ENCODE results near the gene ANXA9.

Gene ANXA9

GRCh38 chr1:151007853-151008243, 25.8 kb downstream of the ANXA9 start:
- TF ChIP-seq TSHZ2 (CRISPR knock-in tag; IDR thresholded peaks at IDR 0.05) (no peak), ESRRG (CRISPR knock-in tag; IDR thresholded peaks at IDR 0.05) (no peak), GLIS3 (CRISPR knock-in tag; IDR thresholded peaks at IDR 0.05) (no peak), ZNF8 (CRISPR knock-in tag; IDR thresholded peaks at IDR 0.05) (no peak), CSDC2 (CRISPR knock-in tag; IDR thresholded peaks at IDR 0.05) (no peak), RARB (CRISPR knock-in tag; IDR thresholded peaks at IDR 0.05) (no peak), CREB5 (CRISPR knock-in tag; IDR thresholded peaks at IDR 0.05; ENCODE audit: low read depth) (no peak), CSRNP3 (CRISPR knock-in tag; IDR thresholded peaks at IDR 0.05) (no peak), ARNTL (CRISPR knock-in tag; IDR thresholded peaks at IDR 0.05; ENCODE audit: borderline replicate concordance, low read depth) (no peak), ZC3H10 (CRISPR knock-in tag; IDR thresholded peaks at IDR 0.05) (no peak), TCF4 (CRISPR knock-in tag; IDR thresholded peaks at IDR 0.05; ENCODE audit: borderline replicate concordance) (no peak), POU6F1 (CRISPR knock-in tag; IDR thresholded peaks at IDR 0.05; ENCODE audit: borderline replicate concordance, low read depth) (no peak), ZNF70 (CRISPR knock-in tag; IDR thresholded peaks at IDR 0.05) (no peak)
- no peak for ATAC-seq

GRCh38 chr1:151008244-151009205, 26.4 kb downstream of the ANXA9 start, which contains the start of gene PRUNE1:
TSS of gene PRUNE1 (plus strand) at chr1:151008449. CDS start at chr1:151008633, 184 bp downstream.
- ATAC-seq, result peak; percentile 80
- TF ChIP-seq OSR1 (CRISPR knock-in tag; IDR thresholded peaks at IDR 0.05), result peak; percentile 45; the same call in 1 of the 2 replicates
- no peak for TF ChIP-seq CSRNP3 (CRISPR knock-in tag; IDR thresholded peaks at IDR 0.05)
- TF ChIP-seq SNAI2 (CRISPR knock-in tag; IDR thresholded peaks at IDR 0.05), result no peak
- no peak for TF ChIP-seq TSHZ2 (CRISPR knock-in tag; IDR thresholded peaks at IDR 0.05)
- no peak for TF ChIP-seq ZFP30 (CRISPR knock-in tag; IDR thresholded peaks at IDR 0.05)

GRCh38 chr1:151009206-151009587, 27.1 kb downstream of the ANXA9 start:
- ATAC-seq, result no peak
- TF ChIP-seq BACH2 (CRISPR knock-in tag; IDR thresholded peaks at IDR 0.05; ENCODE audit: borderline replicate concordance), result no peak
- no peak for TF ChIP-seq GLIS3 (CRISPR knock-in tag; IDR thresholded peaks at IDR 0.05)
- TF ChIP-seq POU6F1 (CRISPR knock-in tag; IDR thresholded peaks at IDR 0.05; ENCODE audit: borderline replicate concordance, low read depth), result no peak
- no peak for TF ChIP-seq TOX (CRISPR knock-in tag; IDR thresholded peaks at IDR 0.05; ENCODE audit: borderline replicate concordance)
- TF ChIP-seq ZFP30 (CRISPR knock-in tag; IDR thresholded peaks at IDR 0.05), result no peak
- no peak for TF ChIP-seq TSHZ2 (CRISPR knock-in tag; IDR thresholded peaks at IDR 0.05)
- no peak for TF ChIP-seq CSDC2 (CRISPR knock-in tag; IDR thresholded peaks at IDR 0.05)
- no peak for TF ChIP-seq ARNTL (CRISPR knock-in tag; IDR thresholded peaks at IDR 0.05; ENCODE audit: borderline replicate concordance, low read depth)
- TF ChIP-seq ZFP3 (CRISPR knock-in tag; IDR thresholded peaks at IDR 0.05), result no peak
